NCI-H1092 treated with DMSO at 0.1 percent for 48 hours (cell line): ENCODE measurements around the gene FYN.
A peak's percentile ranks its signal among the peaks of the same experiment; 100 is the strongest.
"Not testable (repeated sequence)": the region's sequence is repeated elsewhere in the genome, so short reads cannot be mapped to it uniquely, and the experiment has no call there.

Source experiments
- DNase-seq: peaks from one replicate; lab custom pipeline; 2025; lab: John Stamatoyannopoulos, UW

The FYN gene

GRCh38 chr6:111660531-111660930 lies 212.7 kb downstream of the FYN start:
- no peak for DNase-seq

- no peak for DNase-seq
These were observed 214.6 kb downstream of the FYN start for GRCh38 chr6:111658462-111659154.

GRCh38 chr6:111657146-111657545 lies 216.1 kb downstream of the FYN start:
- no peak for DNase-seq

- peak; percentile 10 for DNase-seq
These were observed 219.3 kb downstream of the FYN start for GRCh38 chr6:111653979-111654378.

GRCh38 chr6:111653434-111653833 lies 219.8 kb downstream of the FYN start:
- no peak for DNase-seq

- no peak for DNase-seq
These were observed 221.1 kb downstream of the FYN start for GRCh38 chr6:111652156-111652555.

GRCh38 chr6:111651185-111652034 lies 221.8 kb downstream of the FYN start:
- DNase-seq: no peak

GRCh38 chr6:111650049-111650448 lies 223.2 kb downstream of the FYN start:
- DNase-seq: no peak

- DNase-seq: no peak
These were observed 225.2 kb downstream of the FYN start for GRCh38 chr6:111648100-111648499.

GRCh38 chr6:111646942-111647341 lies 226.3 kb downstream of the FYN start:
- no peak for DNase-seq

- no peak for DNase-seq
These were observed 227.2 kb downstream of the FYN start for GRCh38 chr6:111646034-111646433.

- no peak for DNase-seq
These were observed 228.3 kb downstream of the FYN start for GRCh38 chr6:111644893-111645430.

- peak; percentile 45 for DNase-seq
These were observed 230.6 kb downstream of the FYN start for GRCh38 chr6:111642463-111643158.

- DNase-seq: no peak
These were observed 234.0 kb downstream of the FYN start for GRCh38 chr6:111639266-111639665.

- not testable (repeated sequence) for DNase-seq
These were observed 238.3 kb downstream of the FYN start for GRCh38 chr6:111634981-111635380.

- DNase-seq: no peak
These were observed 239.4 kb downstream of the FYN start for GRCh38 chr6:111633822-111634221.

GRCh38 chr6:111632468-111633247 lies 240.6 kb downstream of the FYN start:
- DNase-seq: no peak

- DNase-seq: no peak
These were observed 241.3 kb downstream of the FYN start for GRCh38 chr6:111631903-111632460.

GRCh38 chr6:111631018-111631417 lies 242.2 kb downstream of the FYN start:
- no peak for DNase-seq

GRCh38 chr6:111628142-111628850 lies 245.0 kb downstream of the FYN start:
- no peak for DNase-seq

GRCh38 chr6:111626441-111626840 lies 246.8 kb downstream of the FYN start:
- no peak for DNase-seq
